ENCODE results near the gene SVEP1.

- TF ChIP-seq POLR2AphosphoS5 (IDR thresholded peaks at IDR 0.05; ENCODE audit: low read depth, low read length) (no peak), CTCF (IDR thresholded peaks at IDR 0.05) (no peak)
These were observed 42.7 kb downstream of the SVEP1 start for GRCh38 chr9:110536822-110537221.
